ENCODE measurements around the gene DCST2. TPM values are rescaled to one million over a fixed set of nuclear protein-coding genes. Genes with fewer than 3 reads are reported as not detected.

The DCST2 gene
- total RNA-seq, 1 donor from 2014 or later, result 1.4 TPM

DNA sequence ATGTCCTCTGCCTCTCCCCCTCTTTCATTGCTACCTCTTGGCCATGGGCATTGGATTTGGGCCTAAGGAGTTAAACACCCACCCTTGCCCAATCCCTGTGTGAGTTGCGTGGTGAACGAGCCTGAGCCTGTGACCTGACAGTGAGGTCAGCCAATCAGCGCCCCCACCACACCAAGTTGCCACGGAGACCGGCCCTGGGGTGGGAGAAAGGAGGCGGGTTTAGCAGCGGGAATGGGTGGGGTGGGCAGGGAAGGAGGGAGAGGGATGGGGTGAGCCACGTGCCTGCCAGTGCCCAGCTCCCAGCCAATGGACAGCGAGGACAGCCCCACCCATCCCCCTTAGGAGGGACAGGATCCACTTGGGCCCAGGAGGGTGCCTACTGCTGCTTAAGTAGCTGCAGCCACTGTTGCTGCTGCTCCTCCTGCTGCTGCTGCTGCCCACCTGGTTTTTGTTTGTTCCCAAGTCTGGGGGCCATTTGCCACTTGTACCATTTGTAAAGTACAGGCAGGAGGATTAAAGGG, 21.5 kb downstream of the DCST2 start:
- DNase-seq (ENCODE audit: low spot score) (peak; percentile 69), ATAC-seq (peak; percentile 39)

- no peak for ATAC-seq
- no peak for DNase-seq (ENCODE audit: low spot score)
Observed at GRCh38 chr1:155011437-155012025, 22.1 kb downstream of the DCST2 start.

DNA sequence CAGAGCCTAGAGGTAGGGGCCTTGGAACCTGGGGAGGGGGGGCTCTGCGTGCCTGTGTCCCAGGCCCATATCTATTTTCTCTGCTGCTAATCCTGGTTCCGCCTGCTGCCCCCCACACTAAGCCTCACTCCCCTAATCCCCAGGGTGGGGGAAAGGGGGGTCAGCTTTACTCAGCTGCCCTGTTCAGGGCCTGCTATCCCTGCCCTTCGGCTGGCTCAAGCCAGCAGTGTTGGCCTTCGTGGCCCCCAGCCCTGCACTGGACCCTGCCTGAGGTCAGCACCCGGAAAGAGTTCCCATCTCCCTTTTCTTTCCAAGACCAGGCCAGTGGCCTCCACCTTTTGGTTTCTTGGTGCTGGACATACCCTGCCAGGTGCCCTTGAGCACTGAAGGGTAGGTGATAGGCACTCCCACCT, 22.6 kb downstream of the DCST2 start:
- DNase-seq (ENCODE audit: low spot score), result no peak
- no peak for ATAC-seq

GRCh38 chr1:155010211-155010918, 23.2 kb downstream of the DCST2 start:
- ATAC-seq (no peak), DNase-seq (ENCODE audit: low spot score) (no peak)

- DNase-seq (ENCODE audit: low spot score), result no peak
- no peak for ATAC-seq
Observed at GRCh38 chr1:155009742-155010141, 23.8 kb downstream of the DCST2 start.

DNA sequence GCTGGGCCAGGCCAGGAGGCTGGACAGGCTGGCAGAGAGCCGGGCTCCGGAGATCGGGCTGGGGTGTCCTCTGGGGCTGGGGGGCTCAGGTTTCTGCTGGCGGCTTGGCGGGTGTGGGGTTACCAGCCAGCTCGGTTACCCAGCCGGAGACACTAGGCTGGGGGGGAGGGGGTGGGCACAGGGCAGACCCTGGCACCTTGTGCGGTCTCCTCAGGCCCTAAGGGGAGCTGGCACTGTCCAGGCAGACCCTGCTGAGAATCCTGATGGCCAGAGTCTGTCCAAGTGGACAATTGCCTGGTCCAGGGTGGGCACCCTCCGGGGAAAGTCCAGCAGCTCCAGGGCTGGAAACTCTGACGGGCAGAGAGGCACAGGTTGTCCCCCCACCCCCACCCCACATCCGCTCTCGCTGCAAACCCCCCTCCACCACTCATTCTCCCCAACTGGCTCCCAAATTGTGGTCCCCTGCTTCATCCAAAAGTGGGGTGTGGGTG, 24.3 kb downstream of the DCST2 start:
- ATAC-seq, result no peak
- DNase-seq (ENCODE audit: low spot score), result no peak

- DNase-seq (ENCODE audit: low spot score) (peak; percentile 59), ATAC-seq (no peak)
Observed at GRCh38 chr1:155008015-155008941, 25.3 kb downstream of the DCST2 start.

DNA sequence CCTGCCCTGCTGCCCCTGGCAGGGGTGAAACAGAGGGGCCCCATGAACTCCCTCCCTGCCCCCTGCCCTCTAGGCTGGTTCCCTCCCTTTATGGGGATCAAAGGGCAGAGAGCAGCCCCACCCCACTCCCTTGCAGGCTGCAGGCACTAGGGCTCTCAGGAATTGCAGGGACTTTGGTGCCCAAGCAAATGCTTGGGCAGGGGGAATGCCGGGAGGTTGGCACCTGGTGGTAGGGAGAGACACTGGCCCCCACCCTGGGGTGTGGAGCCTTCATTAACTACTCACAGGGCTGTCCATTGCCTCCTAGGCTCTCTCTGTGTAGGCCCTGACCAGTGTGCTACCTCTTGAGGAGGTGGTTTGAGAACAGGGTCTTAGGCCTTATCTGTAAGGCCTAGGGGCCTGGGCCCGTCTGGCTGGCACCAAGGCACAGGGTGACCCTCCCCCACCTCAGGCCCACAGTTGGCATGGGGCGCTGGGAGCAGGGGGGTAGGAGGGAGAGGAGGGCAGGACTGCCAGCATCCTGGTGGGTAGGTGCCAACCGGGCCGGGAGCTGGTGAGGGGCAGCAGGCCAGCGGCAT, 26.2 kb downstream of the DCST2 start:
- peak; percentile 85 for DNase-seq (ENCODE audit: low spot score)
- ATAC-seq, result peak; percentile 32

GRCh38 chr1:155006601-155007101, 26.9 kb downstream of the DCST2 start:
- no peak for DNase-seq (ENCODE audit: low spot score)
- ATAC-seq, result no peak

DNA sequence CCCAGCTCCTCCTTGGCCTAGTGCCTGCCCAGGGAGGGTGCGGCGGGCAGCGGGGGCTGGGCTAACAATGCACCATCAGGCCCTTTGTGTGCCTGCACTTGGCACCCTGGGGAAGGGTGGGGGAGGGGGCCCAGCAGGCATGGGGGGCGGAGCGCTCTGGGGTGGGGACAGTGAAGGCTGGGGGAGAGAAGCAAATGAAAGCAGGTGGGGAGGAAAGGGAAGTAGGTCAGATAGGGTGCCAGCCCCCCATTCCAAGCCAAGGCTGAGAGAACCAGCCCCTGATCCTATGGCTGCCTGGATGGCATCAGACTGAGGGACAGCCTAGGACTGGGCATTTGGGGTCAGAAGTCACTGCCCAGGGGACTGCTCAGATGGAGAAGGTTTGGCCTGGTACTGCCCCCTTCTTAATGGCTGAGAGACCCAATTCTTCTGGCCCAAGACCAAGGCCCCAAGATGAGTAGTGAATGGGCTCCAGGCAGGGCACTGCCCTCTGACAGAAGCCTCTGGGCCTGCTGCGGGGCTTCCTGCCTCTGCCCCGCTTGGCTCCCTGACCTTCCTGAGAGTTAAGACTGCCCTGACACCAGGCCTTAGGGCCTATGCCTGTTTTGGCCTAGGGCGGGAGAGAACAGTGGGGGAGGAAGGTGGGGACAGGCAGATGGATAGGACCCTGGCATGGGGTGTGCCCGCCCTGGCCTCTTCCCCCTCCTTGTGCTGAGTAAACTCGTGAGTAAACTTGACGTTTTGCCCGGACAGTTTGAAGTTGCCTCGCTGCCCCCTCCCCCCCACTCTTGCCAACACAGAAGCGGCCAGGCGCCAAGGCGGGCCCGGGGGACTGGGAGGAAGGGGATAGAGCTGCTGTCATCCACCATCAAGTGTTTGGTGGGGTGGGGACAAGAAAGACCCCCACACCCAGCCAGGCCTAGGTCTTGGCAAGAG, 28.2 kb downstream of the DCST2 start:
- peak; percentile 44 for ATAC-seq
- peak; percentile 92 for DNase-seq (ENCODE audit: low spot score)

DNA sequence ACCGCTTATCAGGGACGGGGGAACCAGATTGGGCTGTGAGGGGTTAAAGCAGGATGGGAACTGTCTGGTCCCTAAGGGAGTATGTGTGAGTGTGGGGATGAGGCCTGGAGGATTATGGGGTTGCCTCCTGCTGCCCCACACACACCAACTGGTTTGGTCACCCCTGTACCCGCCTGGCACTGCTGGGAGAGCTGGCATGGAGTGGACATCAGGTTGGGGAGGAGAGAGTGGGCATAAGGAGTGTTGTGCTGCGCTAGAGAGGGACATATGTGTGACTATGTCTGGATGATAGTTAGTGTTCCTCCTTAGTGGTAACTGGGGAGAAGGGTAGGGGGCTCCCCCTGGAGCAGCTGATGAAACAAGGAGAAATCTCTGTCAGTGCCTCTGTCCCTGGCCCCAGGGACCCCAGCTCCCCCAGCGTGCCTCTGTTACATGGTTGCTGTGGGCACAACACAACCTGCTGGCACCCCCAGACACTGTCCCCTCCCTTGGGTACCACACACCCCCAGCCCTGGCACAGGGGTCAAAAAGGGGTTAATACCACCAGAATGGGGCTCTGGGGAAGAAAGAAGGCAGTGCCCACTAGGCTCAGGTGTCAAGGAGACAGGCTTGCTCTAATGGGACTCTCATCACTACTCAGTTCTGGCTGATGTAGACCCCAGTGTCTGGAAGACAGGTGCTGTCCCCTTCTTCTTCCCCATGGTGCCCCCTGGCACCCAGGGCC, 29.1 kb downstream of the DCST2 start:
- DNase-seq (ENCODE audit: low spot score) (no peak), ATAC-seq (no peak)

DNA sequence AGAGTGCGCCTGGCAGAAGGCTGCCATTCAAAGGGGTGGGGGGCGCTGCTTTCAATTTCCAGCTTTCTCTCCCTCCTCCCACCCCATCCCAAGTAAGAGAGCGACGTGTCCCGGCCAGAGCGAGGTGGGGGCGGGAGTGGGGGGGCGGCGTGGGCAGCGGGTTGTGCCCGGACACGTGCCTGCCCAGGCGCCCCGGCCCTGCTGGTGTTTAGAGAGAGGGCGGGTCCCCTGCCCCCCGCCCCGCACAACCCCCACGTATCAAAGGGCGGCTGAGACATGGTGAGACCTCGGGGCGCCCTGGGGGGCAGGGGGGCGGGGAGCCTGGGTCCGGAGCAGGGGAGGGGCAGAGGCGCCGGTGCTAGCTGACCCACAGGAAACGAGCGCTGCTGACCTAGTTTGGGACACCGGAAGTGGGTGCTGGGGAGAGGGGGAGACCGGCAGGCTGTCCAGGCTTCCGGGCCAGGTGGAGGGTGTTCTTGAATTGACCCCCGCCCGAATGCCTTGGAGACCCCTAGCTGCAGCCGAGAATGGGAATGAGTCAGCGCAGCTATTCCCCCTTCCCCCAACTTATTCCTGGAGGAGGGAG, 29.7 kb downstream of the DCST2 start:
- ATAC-seq, result peak; percentile 21
- peak; percentile 90 for DNase-seq (ENCODE audit: low spot score)

GRCh38 chr1:155003227-155003765, 30.3 kb downstream of the DCST2 start:
- DNase-seq (ENCODE audit: low spot score), result peak; percentile 59
- ATAC-seq, result no peak

GRCh38 chr1:155002464-155003226, 30.9 kb downstream of the DCST2 start, which contains the start of gene ZBTB7B:
Gene ZBTB7B, plus strand, starts transcription at chr1:155002802. Its CDS starts 11,859 bp downstream, at chr1:155014661.
- peak; percentile 63 for DNase-seq (ENCODE audit: low spot score)
- peak; percentile 2 for ATAC-seq

DNA sequence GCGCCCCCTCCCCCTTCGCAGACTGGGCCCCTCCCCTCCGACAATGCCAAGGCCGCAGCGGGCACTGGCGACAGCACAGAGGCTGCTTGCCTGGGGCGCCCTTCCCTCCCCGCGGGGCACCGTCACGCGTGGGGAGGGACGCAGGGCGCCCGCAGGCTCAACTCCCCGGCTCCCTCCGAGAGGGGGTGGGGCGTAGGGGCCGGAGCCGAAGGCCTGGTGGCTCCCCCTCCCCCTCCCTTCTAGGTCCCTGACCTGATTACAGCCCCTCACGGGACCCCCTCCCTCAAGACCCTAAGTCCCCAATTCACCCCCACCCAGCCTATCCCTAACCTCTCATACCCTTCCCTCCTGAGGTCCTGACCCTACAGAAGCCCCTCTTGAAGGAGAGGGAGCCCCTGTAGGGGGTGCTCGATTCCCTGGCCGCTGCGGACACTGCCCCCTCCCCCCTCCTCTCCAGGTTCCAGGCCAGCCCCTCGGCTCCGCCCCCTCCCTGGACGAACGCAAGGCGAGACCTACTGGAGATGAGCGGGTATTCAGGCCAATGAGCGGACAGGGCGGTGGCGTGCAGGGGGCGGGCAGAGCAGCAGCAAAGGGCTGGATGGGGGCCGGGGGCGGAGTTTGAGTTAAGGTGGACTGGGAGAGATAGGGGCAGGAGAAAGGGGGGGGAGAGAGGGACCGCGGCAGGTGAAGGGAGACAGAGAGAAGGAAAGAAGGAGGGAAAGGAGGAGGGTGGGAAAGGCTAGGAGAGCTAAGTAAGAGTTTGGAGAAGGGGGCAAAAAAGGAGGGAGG, 31.7 kb downstream of the DCST2 start:
- DNase-seq (ENCODE audit: low spot score), result peak; percentile 100

DNA sequence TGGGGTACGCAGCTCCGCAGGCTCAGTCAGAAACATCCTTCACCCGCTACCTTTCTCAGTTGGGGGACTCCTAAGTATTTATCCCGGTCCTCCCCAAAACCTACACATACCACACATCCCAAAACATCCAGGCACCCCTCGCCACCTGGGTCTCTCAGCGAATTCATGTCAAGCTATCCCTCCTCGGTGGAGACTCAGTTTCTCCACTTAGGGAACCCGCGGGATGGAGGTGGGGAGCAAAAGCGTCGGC, 32.2 kb downstream of the DCST2 start:
- ATAC-seq, result no peak
- no peak for DNase-seq (ENCODE audit: low spot score)

More for the DNA sequence above, 31.7 kb downstream of the DCST2 start:
- ATAC-seq, result peak; percentile 66
